HG03342 (cell line): ENCODE measurements around the gene CTBP1.
"Not testable (repeated sequence)": the region's sequence is repeated elsewhere in the genome, so short reads cannot be mapped to it uniquely, and the experiment has no call there.

ENCODE experiments used
- ATAC-seq: cut with Tn5 transposase; IDR thresholded peaks from one replicate; pipeline ENCODE4 v1.9.1; 2021; ENCODE audit warnings: mild to moderate bottlenecking, moderate library complexity; ENCODE audit not compliant: unreplicated experiment

The CTBP1 gene

DNA sequence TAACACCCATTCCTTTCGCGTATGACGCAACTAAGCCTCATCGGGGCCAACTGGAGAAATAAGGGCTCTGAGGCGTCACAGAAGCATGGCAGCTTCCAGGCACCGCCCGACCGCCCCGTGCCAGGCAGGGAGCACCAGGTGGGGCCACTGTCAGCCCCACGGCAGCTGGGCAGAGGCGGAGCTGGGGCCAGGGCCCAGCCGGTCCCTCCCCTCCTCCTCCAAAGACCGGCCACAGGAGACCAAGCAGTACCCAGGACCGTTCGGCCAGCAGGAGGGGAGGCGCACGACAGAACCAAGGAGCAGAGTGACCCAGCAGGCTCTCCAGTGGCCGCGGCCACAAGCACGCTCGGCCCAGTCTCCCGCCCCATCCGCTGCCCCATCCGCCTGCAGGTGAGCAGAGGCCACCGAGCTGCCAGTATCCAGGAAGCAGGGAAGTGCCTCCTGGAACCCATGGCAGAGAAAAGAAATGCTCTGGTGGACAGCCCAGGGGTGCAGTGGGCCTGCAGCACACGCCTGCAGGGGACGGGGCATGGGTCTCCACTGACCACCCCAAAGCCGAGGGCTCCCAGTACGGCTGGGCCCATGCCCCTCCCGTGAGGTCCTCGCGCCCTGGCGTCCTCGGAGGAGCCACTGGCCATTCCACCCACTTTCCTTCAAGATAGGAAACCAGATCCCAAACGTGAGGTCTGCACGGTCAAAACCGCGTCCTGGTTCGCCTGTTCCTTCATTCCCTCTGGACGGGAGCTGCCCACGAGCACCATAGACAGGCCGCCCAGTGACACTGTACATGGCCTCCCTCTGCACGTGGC is 9.6 kb downstream of the CTBP1 start:
- no peak for ATAC-seq

DNA sequence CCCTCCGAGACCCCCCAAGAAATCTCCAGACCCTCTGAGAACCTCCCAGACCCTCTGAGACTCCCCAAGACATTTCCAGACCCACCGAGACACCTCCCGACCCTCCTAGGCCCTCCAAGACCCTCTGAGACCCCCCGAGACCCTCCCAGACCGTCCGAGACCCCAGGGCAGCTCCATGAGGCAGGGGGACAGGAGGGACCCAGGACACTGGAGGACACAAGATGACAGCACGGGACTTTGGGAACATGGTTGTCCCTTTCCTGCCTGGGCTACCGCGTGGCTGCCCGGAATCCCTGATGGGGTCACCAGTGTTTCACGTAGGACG is 10.3 kb downstream of the CTBP1 start:
- ATAC-seq, result no peak

DNA sequence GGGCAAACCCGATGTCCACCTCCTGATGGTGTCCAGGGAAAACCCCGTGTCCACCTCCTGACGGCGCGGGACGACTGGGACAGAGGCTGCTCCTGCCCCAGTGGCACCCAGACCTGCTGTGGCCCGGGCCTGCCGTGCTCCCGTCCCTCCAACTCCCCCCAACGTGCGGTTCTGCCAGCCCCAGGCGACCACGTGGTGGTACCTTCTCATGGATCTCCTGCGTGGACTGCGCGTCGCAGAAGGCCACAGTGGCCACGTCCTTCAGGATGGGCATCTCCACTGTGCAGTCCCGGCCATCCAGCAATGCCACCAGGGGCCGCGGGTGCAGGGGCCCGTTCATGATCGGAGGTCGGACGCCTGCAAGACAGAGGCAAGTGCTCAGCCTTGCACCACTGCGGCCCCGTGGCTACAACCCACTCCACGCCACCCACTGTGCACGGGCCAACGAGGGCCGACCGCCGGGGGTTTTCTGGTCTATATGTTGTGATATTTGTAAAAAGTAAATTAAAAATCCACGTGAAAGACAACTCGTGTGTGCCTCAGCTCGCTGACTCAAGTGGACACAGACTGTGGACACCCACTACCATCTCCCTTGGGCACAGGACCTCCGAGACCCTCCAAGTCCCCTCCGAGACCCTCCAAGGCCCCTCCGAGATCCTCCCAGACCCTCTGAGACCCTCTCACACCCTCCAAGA is 10.8 kb downstream of the CTBP1 start:
- ATAC-seq, result no peak

DNA sequence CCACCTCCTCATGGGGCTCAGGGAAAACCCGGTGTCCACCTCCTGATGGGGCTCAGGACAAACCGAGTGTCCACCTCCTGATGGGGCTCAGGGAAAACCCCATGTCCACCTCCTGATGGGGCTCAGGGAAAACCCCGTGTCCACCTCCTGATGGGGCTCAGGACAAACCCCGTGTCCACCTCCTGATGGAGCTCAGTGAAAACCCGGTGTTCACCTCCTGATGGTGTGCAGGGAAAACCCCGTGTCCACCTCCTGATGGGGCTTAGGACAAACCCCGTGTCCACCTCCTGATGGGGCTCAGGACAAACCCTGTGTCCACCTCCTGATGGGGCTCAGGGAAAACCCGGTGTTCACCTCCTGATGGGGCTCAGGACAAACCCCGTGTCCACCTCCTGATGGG is 11.7 kb downstream of the CTBP1 start:
- not testable (repeated sequence) for ATAC-seq

DNA sequence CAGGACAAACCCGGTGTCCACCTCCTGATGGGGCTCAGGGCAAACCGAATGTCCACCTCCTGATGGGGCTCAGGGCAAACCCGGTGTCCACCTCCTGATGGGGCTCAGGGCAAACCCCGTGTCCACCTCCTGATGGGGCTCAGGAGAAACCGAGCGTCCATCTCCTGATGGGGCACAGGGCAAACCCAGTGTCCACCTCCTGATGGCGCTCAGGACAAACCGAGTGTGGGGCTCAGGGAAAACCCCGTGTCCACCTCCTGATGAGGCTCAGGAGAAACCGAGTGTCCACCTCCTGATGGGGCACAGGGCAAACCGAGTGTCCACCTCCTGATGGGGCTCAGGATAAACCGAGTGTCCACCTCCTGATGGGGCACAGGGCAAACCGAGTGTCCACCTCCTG is 12.1 kb downstream of the CTBP1 start:
- not testable (repeated sequence) for ATAC-seq

DNA sequence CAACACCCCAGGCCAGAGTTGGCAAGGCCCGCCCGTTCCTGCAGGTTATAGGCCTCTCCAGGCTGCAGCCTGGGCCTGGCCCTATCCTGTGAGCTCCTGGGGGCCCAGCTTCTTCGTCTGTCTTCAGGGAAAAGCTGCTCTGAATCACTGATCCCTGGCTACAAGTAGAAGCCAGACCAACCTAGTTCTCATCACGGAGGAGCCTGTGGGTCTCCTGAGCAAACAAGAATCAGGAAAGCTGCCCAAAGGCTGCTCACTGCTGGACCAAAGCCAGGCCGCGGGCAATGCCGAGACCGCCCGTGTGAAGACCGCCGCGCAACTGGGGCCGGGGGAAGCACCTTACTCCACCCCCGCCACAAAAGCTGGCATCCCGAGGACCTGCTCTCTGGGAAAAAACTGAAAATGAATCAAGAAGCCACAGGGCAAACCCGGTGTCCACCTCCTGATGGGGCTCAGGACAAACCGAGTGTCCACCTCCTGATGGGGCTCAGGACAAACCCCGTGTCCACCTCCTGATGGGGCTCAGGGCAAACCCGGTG is 12.8 kb downstream of the CTBP1 start:
- ATAC-seq, result no peak

DNA sequence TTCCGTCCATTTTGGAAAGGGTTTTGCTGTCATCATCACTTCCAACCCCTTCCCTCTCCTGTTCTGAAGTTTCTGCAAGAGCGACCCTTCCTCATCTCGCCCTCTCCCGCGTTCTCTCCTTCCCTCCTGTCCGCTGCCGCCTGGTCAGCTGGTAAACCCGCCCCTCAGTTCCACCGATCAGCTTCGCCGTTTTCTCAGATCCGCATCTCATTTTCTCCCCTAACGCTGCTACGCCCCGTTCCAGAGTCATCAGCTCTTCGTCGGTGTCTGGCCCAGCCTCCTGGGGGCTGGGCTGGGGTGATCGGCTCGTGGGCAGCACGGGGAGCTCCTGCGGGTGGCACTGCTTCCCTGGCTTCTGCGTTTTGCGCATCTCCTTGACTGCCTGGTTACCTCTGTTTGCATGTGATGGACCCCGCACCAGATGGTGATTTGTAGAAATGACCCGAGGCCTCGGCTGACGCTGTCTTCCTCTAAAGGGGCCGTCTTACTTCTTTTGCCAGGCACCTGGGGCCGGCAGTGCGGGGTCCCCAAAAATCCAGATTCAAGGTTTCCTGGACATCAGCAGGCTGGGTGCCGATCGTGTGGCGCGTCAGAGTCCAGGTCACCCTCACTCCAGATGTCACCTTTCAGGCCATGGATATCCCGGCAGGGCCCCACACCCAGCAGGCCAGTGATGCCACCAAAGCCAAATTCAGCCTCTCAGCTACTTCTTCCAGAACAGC is 13.4 kb downstream of the CTBP1 start:
- ATAC-seq, result no peak

DNA sequence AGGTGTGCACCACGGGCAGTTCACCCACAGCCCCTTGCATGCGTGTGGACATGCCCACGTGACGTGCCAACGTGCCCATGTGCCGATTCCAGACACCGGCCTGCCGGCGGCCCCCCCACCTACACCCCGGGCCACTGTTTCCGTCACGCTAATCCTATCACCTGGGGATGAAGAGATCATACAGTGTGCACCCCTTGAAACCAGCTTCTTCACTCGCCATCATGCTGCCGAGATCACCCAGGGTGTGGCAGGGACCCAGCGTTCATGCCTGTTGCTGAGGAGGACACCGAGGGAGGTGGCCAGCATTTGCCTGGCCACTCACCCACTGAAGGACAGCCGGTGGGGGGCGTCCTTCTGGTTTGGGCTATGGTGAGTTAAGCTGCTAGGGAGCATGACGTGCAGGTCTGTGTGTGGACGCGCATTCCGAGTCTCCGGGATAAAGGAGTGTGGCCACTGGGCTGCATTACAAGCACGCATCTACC is 14.1 kb downstream of the CTBP1 start:
- no peak for ATAC-seq

DNA sequence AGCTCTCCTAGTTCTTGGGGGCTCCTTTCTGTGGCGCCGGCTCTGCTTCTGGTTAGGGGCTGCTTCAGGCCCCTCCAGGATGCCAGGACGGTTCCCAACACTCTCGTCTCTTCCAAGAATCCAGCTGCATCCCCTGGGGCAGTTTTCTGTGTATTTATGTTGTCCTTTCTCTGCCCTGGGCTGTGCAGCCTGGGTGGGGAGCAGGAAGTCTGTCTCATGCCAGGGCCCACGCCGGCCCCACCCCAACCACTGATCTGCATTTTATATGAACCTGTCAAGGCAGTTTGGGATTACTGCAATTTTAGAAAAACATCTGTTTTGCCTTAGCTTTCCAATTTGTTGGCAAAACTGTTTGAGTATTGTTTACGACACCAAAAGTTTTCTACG is 14.6 kb downstream of the CTBP1 start:
- no peak for ATAC-seq

DNA sequence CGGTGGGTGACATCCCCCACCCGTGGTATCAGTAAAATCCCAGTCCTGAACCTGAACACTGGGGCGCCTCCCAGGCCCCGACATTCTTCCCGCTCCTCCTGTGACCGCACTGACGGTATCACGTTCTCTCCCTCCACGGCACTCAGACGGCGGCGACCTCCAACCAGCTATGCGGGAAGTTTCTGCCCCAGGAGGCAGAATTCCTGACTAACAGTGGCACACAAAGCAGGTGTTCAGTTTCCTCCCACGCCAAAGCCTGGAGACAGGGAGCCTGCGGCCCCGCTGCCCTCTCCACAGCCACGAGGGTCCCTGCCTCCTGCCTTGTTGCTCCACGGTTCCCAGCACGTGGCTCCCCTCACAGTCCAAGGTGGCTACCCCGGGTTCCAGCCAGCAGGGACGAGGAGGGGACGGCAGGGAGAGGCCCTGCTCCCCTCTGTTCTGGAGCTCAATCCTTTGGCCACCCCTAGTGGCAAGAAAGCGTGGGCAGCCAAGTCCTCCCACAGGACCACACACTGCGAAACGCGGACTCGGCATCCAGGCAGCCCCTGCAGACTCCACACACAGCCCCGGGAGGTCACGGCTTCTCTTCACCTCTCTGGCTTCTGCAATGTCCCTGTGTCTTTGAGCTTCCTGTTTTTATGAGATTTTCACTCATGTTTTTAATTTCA is 15.2 kb downstream of the CTBP1 start:
- no peak for ATAC-seq

DNA sequence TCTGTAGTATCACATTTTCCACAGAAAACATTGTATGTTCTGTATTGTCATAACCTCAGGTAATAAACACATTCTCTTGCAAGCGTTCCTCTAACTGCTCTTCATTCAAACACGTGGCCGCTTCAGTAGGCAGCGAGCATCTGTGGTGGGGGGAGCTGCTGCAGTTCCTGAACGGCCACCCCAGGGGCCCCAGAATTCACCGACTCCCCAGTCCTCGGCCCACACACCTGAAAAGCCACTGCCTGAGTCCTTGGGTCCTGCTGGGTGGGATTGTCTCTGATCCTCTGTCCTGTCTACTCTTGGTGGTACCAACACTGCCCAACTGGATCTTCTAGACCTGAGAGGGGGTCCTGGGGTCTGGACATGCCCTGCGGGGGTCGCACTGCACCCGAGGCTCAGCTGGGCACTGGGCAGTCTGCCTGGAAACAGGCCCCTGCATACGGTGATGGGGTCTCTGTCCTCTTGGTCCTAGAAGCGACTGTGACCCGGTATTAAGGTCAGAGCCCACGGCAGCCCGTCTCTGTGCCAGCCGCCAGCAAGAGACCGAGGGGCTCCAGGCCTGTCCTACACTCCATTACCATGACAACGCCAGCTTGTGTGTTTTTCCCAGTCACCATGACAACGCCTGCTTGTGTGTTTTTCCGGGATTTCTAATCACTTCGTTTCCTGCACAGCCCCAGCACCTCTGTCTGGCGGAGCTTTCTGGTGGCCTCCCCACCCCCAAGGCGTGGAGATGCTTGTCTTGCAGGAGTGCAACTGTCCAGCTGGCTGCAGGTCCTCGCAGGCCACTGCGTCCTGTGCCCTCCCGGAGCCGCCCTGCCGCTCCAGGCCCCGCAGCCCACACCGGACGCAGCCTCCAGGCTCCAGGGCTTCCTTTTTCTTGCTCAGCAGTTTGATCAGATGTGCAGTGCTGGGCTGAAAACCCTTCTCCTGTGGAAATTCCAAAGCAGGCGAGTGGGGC is 16.0 kb downstream of the CTBP1 start:
- no peak for ATAC-seq

DNA sequence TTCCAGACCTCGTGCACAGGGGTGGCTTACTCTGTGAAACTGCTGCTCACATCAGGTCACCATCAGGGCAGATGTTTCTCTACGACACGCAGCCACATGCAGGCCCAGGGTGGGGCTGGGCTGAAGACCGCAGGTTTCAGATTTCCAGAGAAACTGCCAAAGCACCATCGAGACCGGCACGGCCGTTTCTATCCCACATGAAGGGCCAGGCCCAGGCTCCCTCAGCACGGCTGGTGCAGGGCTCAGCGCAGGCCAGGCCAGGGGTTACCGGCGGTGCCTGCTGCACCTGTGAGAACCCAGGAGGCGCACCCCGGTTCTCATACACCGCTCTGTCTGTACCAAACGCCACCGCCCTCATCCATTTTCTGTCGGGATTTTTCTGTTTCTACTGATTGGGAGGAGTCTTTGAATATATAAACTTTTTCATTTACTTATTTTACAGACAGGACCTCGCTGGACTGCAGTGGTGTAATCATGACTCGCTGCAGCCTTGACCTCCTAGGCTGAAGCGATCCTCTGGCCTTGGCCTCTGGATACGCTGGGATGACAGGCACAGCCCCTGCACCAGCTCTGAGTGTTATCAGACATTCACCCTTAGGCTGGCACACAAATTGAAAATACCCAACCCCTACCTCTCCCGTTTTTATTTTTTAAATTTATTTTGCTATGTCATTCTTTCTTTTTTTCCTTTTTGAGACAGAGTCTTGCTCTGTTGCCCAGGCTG is 17.1 kb downstream of the CTBP1 start:
- ATAC-seq, result no peak

DNA sequence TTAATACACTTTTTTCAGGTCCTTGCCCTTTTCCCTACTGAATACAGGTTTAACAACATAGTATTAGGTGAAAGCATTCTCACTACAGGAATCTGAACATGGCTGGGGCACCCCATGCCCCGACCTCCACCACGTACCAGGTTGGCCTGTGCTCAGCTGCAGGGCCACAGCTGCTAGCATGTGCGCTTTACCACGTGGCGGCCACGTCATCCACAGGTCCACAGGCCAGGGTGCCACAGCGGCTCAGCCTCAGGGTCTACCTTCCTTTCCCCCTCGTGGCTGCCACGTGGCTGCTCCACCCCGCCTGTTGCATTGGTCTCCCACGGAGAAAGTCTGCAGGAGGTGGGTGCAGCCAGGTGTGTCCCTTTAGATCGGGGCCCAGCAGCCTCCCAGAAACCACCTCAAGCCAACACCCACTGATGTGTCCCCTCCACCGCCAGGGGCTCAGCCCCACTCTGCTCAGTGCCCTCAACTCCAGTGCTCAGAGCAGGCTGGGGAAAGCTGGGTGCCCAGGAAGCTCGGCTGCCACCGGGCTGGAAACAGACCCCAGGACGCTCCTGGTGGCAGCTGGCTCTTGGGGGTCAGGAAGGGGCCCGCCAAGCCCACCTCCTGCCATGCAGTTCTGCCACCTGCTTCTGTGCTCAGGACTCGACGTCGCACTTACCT is 17.8 kb downstream of the CTBP1 start:
- ATAC-seq, result no peak

DNA sequence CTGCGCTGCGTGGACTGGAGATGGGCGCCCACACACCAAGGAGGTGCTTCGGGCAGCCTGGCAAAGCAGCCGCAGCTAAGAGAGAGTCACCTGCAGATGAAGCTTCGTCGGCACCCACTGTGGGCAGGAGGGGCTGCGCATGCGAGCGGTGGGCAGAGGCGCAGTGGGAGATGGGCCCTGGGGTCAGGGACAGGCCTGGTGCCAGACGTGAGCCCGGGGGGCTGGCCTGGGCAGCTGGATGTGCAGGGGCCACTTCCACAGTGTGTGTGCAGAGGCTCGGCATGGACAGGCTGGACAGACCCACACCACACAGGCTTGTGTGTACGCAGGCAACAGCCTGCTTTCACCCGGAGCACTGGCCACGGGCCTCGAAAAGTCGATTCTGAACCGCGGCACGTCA is 18.6 kb downstream of the CTBP1 start:
- no peak for ATAC-seq

DNA sequence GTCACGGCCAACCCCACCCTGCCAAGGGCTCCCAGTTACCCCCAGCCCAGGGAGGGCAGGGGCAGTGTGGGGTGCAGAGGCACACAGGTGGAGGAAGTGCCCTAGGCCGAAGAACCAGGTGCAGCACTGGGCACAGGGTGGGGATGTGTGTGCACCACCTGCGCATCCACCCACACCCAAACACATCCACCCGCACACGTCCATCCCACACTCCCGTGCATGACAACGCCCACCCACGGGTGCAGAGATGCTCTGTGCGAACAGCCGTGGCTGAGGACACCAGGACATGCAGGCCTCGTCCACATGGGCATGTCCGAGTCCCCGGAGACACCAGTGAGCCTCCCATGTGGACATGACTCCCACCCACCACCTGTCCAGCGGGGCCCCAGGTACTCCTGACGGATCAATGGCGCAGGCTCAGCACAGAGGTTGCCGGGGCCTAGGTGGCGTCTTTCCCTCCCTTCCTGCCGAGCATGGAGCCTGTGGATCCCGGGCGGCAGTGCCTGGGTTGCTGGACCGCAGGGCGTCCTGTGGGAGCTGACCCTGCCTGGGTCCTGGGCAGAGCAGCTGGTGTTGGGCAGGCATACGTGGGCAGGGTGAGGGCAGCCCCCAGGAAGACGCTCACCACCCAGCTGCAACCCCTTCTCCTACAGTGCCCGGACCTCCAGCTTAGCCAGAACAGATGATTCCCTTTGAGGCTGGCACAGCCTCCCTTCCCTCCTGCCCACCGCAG is 19.6 kb downstream of the CTBP1 start:
- ATAC-seq, result no peak

DNA sequence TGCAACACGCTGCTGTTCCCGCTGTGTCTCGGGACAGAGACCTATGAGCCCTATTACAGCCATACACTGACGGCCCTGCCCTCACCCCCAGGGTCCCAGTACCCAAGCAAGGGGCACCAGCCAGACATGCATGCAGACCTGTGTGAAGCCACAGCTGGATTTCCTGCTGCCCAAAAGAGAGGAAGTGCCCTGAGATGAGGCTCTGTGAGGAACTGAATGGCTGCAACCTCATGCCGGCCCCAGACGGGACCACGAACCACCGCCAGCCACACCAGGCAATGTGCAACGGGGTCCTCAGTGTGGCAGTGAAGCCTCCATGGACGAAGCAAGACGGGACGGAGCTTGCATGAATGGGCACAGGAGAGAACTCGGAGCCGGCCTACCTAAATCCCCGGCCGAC is 21.1 kb downstream of the CTBP1 start:
- ATAC-seq, result no peak

DNA sequence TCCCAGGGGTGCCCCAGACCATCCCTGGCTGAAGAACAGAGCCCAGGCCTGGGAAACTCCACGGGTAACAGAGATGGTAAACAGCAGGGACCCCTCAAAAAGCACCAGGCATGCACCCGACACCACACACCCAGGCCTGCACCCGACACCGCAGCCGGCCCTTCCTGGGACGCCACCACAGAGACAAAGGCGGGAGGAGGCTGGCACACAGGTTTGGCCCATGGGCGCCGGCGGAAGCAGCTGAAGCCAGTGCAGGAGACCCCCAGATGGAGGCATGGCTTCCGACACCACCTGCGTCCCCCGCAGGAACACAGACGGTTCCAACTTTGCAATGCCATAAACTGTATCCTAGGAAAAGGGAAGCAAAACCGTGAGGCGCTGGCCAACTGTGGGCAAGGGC is 22.3 kb downstream of the CTBP1 start:
- no peak for ATAC-seq

DNA sequence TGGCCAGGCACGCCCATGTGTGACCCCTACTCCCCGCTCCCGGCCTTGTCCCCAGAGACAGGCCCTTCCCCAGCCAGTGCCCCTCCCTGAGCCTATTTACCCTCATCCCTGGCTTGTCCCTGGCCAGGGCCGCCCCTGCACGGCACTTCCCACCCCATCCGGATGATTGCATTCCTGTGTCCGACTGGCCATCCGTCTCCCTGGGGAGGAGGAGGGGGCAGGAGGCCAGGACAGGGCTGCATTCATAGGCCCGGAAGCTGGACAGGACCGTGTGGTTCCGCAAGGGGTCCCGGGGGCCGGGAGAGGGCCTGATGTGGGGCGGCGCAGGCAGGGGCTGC is 22.8 kb downstream of the CTBP1 start:
- ATAC-seq, result no peak
